DMS153 (cell line): ENCODE results near the gene B9D2.
"Not testable (repeated sequence)": the region's sequence is repeated elsewhere in the genome, so short reads cannot be mapped to it uniquely, and the experiment has no call there.

ENCODE experiments used
- DNase-seq: peaks from one replicate; lab custom pipeline; 2025; lab: John Stamatoyannopoulos, UW

B9D2 gene

DNA sequence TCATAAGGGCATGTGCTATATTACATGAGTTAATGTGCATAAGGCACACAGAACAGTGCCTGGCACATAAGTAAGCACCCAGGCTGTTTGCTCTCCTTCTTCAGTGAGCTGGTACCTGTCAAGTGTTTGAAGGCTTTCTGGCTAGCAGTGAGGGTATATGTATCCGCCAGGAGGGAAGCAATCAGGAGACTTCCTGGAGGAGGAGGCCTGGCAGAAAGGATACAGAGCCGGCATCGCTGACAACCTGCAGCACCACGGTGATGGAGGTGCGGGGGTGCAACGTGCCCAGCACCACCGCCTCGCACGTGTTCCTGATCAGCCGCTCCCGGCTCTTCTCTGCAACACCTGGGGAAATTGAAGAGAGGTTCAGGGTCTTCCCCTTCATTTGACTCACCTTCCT lies 27.7 kb upstream of the B9D2 start:
- DNase-seq = no peak

DNA sequence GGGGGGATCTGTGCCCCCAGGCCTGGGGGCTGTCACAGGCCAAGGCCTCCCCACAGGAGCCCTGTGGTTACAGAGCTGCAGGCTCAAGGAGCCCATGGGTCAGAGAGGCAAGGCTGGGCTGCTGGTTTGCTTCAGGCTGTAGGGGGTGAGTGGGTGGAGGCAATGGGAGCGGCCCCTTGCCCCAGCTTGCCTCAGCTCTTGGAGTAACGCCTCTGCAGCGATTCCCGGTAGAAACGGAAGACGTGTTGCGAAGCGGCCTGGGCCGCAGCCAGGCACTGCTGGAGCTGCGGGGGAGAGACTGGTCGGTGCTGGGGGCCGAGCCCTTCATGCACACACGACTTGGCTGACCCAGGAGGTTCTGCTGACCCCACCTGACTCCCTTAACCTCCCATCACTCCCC lies 22.5 kb upstream of the B9D2 start:
- DNase-seq = no peak

DNA sequence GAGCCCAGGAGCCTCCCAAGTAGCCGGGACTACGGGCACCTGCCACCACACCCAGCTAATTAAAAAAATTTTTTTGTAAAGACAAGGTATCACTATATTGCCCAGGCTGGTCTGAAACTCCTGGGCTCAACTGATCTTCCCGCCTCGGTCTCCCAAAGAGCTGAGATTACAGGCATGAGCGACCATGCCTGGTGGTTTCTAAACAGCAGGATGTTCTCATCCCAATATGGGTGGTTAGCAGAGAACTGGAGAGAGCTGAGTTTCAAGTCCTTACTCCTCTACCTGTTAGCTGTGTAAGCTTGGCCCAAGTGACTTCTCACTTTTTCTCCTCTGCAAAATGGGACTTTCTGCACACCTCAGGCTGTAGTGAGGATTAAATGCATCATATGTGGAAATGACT lies 20.4 kb upstream of the B9D2 start:
- no peak for DNase-seq

DNA sequence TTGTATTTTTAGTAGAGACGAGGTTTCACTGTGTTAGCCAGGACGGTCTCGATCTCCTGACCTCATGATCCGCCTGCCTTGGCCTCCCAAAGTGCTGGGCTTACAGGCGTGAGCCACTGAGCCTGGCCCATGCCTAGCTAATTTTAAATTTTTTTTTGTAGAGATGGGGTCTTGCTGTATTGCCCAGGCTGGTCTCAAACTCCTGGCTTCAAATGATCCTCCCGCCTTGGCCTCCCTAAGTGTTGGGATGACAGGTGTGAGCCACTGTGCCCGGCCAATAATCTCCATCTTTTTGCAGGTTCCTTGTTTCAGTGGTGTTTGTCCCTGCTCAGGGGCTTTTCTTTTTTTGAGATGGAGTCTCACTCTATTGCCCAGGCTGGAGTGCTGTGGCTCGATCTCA lies 17.6 kb upstream of the B9D2 start:
- DNase-seq = not testable (repeated sequence)

DNA sequence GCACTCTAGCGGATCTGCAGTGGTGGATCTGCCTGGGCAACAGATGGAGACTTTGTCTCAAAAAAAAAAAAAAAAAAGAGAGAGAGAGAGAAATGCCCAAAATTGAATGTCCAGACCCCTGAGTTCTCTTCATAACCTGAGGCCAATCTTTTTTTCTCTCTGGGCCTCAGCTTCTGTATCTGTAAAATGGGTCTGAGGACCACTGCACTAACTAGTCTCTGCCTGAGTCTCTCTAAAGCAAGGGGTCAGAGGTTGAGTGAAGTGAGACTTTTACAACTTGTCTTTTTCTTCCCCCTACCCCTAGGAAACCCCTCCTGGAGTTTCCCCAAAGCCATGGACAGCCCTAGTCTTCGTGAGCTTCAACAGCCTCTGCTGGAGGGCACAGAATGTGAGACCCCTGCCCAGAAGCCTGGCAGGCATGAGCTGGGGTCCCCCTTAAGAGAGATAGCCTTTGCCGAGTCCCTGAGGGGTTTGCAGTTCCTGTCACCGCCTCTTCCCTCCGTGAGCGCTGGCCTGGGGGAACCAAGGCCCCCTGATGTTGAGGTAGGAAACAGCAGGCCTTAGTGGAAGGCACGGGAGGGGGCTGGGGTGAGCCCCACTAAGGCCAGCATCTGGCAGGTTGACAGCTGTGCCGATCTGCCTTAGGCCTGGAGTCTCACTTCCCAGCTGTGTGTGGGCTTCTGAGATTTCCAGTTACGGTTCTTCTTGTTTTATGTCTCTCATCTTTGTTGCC lies 14.2 kb upstream of the B9D2 start:
- no peak for DNase-seq

DNA sequence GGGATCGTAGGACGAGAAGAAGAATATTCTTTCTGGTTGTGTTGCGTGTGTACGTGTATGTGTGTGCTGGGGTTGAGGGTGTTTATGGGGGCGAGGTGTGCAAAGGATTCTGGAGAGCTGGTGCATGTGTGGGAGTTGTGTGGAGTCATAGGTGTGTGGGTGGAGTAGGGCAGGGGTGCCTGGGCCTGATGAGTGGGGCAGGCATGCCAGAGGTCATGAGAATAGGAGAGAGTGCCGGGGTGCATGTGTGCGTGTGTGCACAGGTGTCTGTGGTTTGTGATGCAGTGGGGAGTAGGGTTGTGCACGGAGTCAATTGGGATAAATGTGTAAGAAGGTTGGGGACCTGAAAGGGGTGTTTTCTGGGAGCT lies 13.0 kb upstream of the B9D2 start:
- DNase-seq = no peak

DNA sequence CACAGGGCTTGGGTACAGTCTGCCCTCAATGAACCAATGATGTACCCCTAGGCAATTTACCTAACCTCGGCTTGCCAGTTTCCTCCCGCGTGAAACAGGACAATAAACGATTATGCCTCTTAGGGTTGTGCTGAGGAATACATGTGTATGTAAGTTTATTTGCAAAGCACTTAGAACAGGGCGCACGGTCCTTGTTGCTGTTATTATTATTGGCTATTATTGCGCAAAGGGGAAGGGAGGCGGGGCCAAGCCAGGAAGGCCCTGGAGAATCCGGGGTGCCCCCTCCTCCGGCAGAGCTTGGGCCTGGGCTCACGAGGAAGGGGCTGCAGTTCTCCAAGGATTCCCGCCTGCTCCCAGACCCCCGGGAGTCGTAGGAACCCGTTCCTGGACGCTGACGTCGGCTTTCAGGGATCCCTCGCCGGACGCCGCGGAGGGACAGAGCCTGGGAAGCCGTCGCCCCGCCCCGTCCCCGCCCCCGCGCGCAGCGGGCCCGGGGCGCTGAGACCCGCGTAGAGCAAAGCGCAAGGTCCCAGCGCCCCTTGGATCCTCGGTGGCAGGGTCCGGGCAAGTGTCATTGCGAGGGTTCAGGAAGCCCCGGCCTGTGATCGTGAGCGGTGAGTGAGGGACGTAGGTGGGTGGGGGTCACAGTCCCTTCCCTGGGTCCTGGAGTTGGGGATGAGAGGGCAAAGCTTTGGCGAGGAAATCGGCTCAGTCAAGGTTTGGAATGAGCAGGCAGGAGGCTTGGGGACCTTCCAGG lies 12.5 kb upstream of the B9D2 start, which contains the start of gene TMEM91:
TSS of gene TMEM91 (plus strand) at position 293 of the 757 bp plus-strand sequence. CDS start 1,777 bp downstream, outside the sequence.
- peak; percentile 35 for DNase-seq

DNA sequence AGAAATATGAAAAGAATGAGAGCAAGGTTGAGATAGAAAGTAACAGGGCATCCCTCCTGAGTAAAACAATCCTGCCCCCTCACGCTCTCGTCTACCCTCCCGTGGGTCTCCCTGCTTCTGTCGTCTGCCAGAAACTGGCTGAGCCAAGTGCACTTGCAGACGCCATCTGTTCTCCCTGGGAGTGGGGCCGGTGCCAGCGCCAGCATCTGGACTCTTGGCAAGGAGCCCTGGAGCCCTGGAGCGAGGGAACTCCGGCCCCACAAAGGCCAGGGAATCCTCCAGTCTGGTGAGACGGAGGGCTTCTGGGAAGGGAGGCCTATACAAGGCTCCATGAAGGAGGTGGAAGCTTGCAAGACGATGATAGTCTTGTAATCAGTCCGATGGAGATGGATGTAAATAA lies 10.0 kb upstream of the B9D2 start:
- peak; percentile 73 for DNase-seq

DNA sequence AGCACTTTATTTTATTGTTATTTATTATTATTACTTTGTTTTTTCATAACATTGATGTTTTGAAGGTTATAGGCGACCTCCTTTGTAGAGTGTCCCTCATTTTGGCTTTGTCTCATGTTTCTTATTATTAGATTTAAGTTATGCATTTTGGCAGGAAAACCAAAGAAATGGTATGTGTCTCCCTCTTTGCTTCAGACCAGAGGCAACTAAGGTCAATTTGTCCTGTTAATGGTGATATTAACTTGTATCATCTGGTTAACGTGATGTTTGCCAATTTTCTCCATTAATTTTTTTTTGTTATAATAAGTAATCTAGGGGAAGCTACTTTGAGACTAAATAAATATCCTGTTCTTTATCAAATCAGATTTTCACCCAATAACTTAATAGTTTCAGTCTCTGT lies 8.6 kb upstream of the B9D2 start:
- DNase-seq = no peak

DNA sequence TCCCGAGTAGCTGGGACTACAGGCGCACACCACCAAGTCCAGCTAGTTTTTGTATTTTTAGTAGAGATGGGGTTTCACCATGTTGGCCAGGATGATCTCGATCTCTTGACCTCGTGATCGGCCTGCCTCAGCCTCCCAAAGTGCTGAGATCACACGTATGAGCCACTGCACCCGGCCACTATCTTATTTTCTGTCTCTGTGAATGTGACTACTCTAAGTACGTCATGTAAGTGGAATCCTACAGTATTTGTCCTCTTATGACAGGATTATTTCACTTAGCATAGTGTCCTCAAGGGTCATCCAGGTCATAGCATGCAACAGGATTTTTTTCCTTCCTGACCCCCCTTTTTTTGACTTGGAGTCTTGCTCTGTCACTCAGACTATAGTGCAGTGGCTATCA lies 7.6 kb upstream of the B9D2 start:
- no peak for DNase-seq

DNA sequence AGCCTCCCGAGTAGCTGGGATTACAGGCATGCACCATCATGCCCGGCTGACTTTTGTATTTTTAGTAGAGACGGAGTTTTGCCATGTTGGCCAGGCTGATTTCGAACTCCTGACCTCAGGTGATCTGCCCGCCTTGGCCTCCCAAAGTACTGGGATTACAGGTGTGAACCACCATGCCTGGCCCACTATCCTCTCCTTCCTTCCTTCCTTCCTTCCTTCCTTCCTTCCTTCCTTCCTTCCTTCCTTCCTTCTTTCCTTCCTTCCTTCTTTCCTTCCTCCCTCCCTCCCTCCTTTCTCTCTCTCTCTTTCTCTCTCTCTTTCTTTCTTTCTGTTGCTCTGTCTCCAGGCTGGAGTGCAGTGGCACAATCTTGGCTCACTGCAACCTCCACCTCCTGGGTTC lies 7.2 kb upstream of the B9D2 start:
- DNase-seq = not testable (repeated sequence)

DNA sequence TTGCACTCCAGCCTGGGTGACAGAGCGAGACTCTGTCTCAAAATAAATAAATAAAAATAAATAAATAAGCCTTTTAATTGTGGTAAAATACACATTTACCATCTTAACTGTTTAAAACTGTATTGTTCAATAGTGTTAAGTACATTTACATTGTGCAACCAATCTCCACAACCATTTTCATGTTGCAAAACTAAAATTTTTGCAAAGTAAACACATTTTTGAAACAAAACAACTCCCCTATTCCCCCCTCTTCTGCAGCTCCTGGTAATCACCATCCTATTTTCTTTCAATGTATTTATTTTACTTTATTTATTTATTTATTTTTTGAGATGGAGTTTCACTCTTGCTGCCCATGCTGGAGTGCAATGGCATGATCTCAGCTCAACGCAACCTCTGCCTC lies 5.8 kb upstream of the B9D2 start:
- DNase-seq = no peak

DNA sequence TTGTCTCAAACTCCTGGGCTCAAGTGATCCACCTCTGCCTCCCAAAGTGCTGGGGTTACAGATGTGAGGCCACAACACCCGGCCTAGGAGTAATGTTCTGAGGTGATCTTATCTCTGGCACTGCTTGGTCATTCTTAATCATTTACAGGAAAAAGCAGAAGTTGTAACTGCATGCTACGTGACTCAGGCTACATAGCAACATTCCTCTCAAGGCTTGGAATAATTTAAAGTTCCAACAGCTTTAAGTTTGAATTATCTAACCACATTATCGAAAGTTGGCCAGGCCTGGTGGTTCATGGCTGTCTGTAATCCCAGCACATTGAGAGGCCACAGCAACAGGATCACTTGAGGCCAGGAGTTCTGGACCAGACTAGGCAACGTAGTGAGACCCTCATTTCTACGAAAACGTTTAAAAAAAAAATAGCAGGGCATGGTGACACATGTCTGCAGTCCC lies 3.9 kb upstream of the B9D2 start:
- no peak for DNase-seq

DNA sequence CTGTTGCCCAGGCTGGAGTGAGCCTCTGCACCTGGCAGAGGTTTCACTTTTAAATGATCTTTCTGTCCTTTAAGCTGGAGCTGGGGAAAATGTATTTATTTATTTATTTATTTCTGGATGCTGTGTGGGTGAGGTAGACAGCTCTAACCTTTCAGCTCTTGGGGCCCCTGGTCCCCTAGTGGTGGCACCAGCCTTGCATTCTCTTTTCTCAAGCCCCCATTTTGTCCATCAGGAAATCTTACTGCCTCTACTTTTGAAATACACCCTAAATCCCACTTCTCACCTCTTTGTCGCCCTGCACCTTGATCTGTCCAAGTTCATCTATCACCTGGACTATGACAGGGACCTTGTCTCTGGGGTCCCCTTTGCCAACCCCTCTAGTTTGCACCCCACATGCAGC lies 2.1 kb upstream of the B9D2 start:
- DNase-seq = no peak

DNA sequence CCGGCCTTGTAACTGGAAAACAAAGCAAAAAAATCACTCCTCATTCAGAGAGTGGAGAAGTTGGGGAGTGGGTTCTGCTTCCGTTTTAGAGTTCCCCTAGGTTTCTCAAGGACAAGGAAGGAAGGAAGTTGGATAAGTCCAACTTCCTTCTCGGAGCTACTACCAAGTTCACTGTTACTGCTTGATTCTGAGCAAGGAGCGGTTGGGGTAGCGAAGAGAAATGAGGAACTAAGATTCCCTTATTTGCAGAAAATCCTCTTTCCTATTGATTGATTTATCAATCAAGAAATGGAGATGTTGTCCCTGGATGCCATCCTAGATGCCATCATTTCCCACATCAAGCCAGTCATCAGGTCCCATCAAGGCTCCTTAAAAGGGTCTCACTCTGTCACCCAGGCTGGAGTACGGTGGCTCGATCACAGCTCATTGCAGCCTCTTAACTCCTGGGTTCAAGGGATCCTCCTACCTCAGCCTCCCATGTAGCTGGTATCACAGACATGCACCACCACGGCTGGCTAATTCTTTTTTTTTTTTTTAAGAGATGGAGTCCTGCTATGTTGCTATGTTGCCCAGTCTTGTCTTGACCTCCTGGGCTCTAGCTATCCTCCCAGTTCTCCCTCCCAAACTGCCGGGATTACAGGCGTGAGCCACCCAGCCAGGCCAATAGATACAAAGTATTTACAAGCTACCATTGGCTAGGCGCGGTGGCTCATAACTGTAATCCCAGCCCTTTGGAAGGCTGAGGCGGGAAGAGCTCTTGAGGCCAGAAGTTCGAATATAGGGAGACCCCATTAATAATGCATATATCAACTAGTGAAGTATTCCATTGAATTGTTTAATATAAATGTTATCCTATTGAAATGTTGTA lies 809 bp upstream of the B9D2 start:
- DNase-seq = no peak

DNA sequence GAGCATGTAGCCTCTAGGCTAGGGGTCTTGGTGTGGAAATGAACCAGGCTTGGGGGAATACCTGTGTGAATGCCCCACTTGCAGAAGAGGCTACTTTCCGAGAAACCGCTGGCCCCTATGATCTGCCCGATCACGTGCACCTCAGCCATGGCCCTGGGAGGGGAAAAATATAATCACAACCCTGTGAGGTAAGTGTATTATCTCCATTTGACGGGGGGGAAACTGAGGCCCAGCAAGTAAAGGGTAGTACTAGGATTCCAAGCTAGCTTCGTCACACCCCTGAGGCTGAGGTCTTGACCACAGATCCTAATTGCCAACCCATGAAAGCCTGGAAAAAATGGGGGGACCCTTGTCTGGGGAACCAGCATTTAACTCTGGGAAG lies 587 bp downstream of the B9D2 start:
- DNase-seq = no peak

DNA sequence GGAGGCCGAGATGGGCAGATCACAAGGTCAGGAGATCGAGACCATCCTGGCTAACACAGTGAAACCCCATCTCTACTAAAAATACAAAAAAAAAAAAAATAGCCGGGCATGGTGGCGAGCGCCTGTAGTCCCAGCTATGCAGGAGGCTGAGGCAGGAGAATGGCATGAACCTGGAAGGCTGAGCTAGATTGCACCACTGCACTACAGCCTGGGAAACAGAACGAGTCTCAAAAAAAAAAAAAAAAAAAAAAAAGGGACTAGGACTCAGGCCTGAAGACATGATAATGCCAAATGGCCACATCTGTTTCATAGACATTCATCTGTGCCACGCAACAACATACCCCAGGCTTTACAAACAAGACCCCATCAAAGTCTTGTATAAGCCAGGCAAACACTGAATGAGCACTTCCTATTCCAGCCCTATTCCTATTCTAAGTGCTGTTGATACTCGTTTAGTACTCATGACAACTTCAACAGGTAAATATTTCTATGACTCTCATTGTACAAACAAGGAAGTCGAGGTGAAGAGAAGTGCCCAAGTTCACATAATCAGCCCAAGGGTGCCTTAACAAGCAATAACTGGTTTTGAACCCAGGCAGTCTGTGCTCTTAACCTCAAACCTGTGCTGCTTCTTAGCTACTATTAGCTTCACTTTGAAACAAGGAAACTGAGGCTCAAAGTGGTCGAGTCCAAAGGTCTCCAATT lies 1.7 kb downstream of the B9D2 start:
- DNase-seq = peak; percentile 36

DNA sequence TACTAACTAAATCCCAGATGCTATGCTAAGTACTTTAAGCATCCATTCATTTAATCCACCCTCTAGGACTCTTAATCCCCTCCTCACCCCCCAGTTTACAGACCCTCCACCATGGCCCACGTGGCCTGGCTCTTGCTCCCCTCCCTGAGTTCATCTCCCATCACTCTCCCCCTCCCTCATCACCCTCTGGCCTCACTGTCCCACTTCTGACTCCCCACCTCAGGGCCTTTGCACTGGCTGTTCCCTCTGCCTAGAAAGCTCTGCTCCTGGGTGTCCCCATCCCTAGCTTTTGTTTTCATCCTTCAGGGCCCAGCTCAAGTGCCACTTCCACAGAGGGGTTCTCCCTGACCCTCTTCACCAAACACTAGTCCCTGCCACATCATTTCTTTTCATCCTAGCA lies 4.2 kb downstream of the B9D2 start:
- DNase-seq = no peak

DNA sequence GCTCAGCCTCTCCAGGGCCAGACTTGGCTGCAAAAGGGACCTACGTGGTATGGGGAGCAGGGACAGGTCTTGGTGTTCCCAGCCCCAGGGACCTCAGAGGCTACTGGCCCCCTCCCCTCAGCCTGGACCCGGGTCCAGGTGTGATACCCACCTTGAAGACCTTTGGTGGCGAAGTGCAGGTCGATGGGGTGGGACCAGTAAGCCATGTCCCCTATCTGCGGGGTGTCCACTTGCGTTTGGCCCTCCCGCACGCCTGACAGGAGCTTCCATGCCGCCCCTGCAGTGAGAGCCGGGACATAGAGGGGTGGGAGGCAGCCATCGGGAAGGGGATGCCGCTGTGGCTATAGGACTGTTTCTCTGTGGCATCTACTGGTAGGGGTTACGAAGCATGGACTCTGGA lies 6.2 kb downstream of the B9D2 start:
- DNase-seq = no peak

DNA sequence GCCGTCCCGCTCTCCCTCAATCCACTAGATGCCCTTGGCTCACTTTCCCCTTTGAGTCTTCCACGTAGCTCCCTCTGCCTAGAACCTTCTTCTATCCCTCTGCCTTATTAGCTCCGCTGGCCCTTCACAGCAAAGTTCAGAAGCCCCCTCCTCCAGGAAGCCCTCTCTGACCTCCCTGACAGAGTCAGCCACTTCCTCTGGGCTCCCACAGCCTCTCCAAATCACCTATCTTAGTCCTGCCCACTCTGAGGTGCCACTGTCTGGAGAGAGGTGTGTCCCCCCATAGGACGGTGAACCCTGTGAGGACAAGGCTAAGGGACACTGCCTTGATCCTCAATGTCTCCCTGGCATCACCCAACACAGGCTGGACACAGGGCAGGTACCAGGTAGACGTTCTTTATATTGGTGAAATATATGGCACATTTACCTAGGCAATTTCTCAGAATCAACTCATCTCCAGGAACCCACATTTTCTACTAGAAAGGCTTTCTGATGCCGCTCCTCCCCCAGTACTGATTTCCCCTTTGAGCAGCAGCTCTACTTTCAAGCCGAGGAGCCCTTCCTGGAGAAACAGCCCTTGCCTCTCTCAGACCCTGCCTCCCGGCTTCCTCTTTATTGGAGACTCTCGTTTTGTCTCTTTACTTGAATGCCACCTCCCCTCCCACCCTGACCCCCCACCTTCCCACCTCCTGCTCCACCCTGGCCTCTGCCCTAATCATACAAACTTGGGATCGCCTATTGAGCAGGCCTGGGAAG lies 6.8 kb downstream of the B9D2 start:
- no peak for DNase-seq

DNA sequence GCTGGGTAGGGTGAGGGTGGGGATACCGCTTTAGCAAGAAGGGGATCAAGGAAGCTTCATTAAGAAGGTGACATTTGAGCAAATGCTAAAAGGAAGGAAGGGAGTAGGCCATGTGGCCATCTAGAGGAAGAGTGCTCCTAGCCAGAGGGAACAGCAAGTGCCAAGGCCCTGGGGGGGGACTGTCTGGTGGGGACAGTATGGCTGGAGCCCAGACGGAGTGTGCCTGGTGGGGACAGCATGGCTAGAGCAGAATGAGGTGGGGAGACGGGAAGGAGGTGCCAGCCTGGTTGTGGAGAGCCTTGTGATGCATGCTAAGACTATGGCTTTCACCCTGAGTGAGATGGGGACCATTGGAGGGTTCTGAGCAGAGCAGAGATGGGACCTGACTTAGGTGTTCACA lies 8.1 kb downstream of the B9D2 start:
- no peak for DNase-seq
